Daoy (cell line): ENCODE results near the gene INTS2. TPM values are rescaled to one million over a fixed set of nuclear protein-coding genes. Genes with fewer than 3 reads are reported as not detected.
"Not testable (repeated sequence)": the region's sequence is repeated elsewhere in the genome, so short reads cannot be mapped to it uniquely, and the experiment has no call there.

Experiments used
- DNase-seq: peaks from one replicate; pipeline ENCODE4 v3.0.0-alpha.2; 2015; ENCODE audit warnings: low read depth
- total RNA-seq: library from RNA; depleted of rRNA; stranded (reverse); fragments of >200 nt; shearing (Covaris generic); gene quantifications from 2 replicates; pipeline ENCODE4 v1.2.3, GENCODE V29; 2014; rRNA removed

Gene INTS2
- total RNA-seq, 1 experiment from 2014 or later, result 23.5 TPM

- DNase-seq, result no peak
Observed at GRCh38 chr17:61821655-61822054, 106.1 kb downstream of the INTS2 start.

- DNase-seq, result not testable (repeated sequence)
Observed at GRCh38 chr17:61819265-61819664, 108.5 kb downstream of the INTS2 start.

GRCh38 chr17:61818225-61818624 lies 109.6 kb downstream of the INTS2 start:
- DNase-seq, result no peak

GRCh38 chr17:61817452-61817851 lies 110.3 kb downstream of the INTS2 start:
- no peak for DNase-seq

GRCh38 chr17:61816538-61816937 lies 111.2 kb downstream of the INTS2 start:
- DNase-seq, result no peak

- no peak for DNase-seq
Observed at GRCh38 chr17:61815863-61816503, 111.8 kb downstream of the INTS2 start.

Other genes with a start within 250 kb of the INTS2 start
- gene BRIP1, start 64.5 kb downstream of the INTS2 start, total RNA-seq, result 28.5 and 33.3 TPM in 2 replicates
- 20.3 and 31.6 TPM in 2 replicates for gene MED13, start 137.3 kb upstream of the INTS2 start, total RNA-seq